ENCODE results near the gene MICU1. TPM values are rescaled to one million over a fixed set of nuclear protein-coding genes. Genes with fewer than 3 reads are reported as not detected.

MICU1 gene
- total and polyA plus RNA-seq, 2 of the 13 experiments (the other 11 are each of a cell fraction or from before 2014, with no cell fraction given): 32.5 to 56.1 TPM

DNA sequence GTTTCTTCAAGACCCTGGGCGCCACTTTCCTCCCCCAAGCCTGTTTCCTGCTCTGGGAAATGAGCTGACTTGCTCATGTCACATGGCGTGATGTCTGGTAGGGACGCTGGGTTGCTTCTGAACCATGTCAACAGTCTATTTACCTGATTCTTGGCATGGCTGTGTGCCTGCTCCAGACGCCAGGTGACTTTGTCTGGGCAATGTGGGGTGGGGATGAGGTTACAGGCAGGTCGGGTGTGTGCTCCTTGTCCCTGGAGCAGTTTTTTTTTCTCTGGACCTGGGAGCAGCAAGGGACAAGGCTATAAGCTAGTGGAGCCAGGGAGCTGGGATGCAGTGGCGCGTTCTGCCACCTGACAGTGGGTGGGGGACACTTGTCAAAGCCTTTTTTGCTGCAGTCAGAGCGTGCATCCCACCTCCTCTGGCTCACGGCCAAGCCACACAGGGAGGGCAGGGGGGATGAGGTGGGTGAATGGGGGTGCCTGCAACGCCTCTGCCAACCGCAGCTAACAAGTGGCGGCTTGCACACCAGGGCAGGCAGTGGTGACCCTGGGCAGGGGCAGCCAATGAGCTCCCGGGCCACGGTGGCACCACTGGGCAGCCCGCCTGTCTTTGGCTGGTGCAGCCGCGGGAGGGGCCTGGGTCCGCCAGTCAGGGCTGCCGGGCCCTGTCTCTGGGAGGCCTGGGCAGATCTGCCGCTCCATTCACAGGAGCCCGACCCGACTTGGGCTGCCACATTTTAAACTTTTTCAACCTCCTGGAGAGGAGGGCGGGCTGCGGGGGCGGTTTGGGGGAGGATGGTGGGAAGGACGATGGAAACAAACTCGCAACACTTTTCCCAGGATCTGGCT, 294.1 kb downstream of the MICU1 start (continued):
- TF ChIP-seq, protein P1, sequence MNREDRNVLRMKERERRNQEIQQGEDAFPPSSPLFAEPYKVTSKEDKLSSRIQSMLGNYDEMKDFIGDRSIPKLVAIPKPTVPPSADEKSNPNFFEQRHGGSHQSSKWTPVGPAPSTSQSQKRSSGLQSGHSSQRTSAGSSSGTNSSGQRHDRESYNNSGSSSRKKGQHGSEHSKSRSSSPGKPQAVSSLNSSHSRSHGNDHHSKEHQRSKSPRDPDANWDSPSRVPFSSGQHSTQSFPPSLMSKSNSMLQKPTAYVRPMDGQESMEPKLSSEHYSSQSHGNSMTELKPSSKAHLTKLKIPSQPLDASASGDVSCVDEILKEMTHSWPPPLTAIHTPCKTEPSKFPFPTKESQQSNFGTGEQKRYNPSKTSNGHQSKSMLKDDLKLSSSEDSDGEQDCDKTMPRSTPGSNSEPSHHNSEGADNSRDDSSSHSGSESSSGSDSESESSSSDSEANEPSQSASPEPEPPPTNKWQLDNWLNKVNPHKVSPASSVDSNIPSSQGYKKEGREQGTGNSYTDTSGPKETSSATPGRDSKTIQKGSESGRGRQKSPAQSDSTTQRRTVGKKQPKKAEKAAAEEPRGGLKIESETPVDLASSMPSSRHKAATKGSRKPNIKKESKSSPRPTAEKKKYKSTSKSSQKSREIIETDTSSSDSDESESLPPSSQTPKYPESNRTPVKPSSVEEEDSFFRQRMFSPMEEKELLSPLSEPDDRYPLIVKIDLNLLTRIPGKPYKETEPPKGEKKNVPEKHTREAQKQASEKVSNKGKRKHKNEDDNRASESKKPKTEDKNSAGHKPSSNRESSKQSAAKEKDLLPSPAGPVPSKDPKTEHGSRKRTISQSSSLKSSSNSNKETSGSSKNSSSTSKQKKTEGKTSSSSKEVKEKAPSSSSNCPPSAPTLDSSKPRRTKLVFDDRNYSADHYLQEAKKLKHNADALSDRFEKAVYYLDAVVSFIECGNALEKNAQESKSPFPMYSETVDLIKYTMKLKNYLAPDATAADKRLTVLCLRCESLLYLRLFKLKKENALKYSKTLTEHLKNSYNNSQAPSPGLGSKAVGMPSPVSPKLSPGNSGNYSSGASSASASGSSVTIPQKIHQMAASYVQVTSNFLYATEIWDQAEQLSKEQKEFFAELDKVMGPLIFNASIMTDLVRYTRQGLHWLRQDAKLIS (CRISPR knock-in tag; IDR thresholded peaks at IDR 0.05): peak; percentile 18; the same call in 1 of the 2 replicates
- TF ChIP-seq, protein P2, sequence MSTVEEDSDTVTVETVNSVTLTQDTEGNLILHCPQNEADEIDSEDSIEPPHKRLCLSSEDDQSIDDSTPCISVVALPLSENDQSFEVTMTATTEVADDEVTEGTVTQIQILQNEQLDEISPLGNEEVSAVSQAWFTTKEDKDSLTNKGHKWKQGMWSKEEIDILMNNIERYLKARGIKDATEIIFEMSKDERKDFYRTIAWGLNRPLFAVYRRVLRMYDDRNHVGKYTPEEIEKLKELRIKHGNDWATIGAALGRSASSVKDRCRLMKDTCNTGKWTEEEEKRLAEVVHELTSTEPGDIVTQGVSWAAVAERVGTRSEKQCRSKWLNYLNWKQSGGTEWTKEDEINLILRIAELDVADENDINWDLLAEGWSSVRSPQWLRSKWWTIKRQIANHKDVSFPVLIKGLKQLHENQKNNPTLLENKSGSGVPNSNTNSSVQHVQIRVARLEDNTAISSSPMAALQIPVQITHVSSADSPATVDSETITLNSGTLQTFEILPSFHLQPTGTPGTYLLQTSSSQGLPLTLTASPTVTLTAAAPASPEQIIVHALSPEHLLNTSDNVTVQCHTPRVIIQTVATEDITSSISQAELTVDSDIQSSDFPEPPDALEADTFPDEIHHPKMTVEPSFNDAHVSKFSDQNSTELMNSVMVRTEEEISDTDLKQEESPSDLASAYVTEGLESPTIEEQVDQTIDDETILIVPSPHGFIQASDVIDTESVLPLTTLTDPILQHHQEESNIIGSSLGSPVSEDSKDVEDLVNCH (CRISPR knock-in tag; IDR thresholded peaks at IDR 0.05): no peak
- TF ChIP-seq AGO1 (IDR thresholded peaks at IDR 0.05; ENCODE audit: low read depth, low read length, poor library complexity, severe bottlenecking) (peak; percentile 88), HOXA5 (CRISPR knock-in tag; IDR thresholded peaks at IDR 0.05) (no peak), RBAK (CRISPR knock-in tag; IDR thresholded peaks at IDR 0.05) (peak; percentile 70; the same call in 1 of the 2 replicates), ZNF446 (CRISPR knock-in tag; IDR thresholded peaks at IDR 0.05) (no peak), HDAC2 (CRISPR knock-in tag; IDR thresholded peaks at IDR 0.05) (peak; percentile 20; the same call in 1 of the 2 replicates), SMC3 (IDR thresholded peaks at IDR 0.05; ENCODE audit: low read length) (no peak), ZNF326 (CRISPR knock-in tag; IDR thresholded peaks at IDR 0.05; ENCODE audit: borderline replicate concordance) (peak; percentile 76; the same call in 1 of the 2 replicates), ZNF337 (CRISPR knock-in tag; IDR thresholded peaks at IDR 0.05; ENCODE audit: borderline replicate concordance, low read depth) (no peak), ZNF878 (CRISPR knock-in tag; IDR thresholded peaks at IDR 0.05) (no peak)
- TF ChIP-seq, protein P3, sequence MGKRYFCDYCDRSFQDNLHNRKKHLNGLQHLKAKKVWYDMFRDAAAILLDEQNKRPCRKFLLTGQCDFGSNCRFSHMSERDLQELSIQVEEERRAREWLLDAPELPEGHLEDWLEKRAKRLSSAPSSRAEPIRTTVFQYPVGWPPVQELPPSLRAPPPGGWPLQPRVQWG (CRISPR knock-in tag; IDR thresholded peaks at IDR 0.05; ENCODE audit: borderline replicate concordance, low read depth): no peak
- TF ChIP-seq, protein P4, sequence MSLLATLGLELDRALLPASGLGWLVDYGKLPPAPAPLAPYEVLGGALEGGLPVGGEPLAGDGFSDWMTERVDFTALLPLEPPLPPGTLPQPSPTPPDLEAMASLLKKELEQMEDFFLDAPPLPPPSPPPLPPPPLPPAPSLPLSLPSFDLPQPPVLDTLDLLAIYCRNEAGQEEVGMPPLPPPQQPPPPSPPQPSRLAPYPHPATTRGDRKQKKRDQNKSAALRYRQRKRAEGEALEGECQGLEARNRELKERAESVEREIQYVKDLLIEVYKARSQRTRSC (CRISPR knock-in tag; IDR thresholded peaks at IDR 0.05; ENCODE audit: low read depth): no peak
- TF ChIP-seq, protein P5, sequence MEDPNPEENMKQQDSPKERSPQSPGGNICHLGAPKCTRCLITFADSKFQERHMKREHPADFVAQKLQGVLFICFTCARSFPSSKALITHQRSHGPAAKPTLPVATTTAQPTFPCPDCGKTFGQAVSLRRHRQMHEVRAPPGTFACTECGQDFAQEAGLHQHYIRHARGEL (CRISPR knock-in tag; IDR thresholded peaks at IDR 0.05): no peak
- TF ChIP-seq, protein P6, sequence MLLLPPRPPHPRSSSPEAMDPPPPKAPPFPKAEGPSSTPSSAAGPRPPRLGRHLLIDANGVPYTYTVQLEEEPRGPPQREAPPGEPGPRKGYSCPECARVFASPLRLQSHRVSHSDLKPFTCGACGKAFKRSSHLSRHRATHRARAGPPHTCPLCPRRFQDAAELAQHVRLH (CRISPR knock-in tag; IDR thresholded peaks at IDR 0.05; ENCODE audit: borderline replicate concordance, low read depth): no peak

Data from HepG2 (cell line).